Bronchial epithelial cell (primary cell): ENCODE measurements around the gene VSTM5. TPM values are rescaled to one million over a fixed set of nuclear protein-coding genes. Genes with fewer than 3 reads are reported as not detected.

ENCODE experiments used
- DNase-seq: peaks from one replicate; pipeline ENCODE4 v3.0.0-alpha.2; 2010; ENCODE audit warnings: low read depth
- FAIRE-seq: peaks from 2 replicates; lab custom pipeline; 2011; peaks lifted over from hg19 to GRCh38; lab: Jason Lieb, UNC
- H3K27me3 ChIP-seq: 2 replicates; pipeline ENCODE4 v1.5.1; 2011; ENCODE audit warnings: low read length; ENCODE audit not compliant: control insufficient read depth, insufficient read depth
- H3K36me3 ChIP-seq: 2 replicates; pipeline ENCODE4 v1.5.1; 2011; ENCODE audit warnings: low read length; ENCODE audit not compliant: control insufficient read depth, insufficient read depth
- H3K4me3 ChIP-seq: 2 replicates; pipeline ENCODE4 v1.5.1; 2011; ENCODE audit warnings: mild to moderate bottlenecking, low read depth, low read length, control low read depth
- CTCF ChIP-seq: IDR thresholded peaks from 2 replicates; pipeline ENCODE4 v1.5.1; 2011; ENCODE audit warnings: mild to moderate bottlenecking, moderate library complexity, low read length, control low read depth, inconsistent platforms; ENCODE audit not compliant: insufficient read depth, severe bottlenecking
- total RNA-seq: library from RNA; depleted of rRNA; stranded (reverse); fragments of >200 nt; gene quantifications from 2 replicates; pipeline ENCODE4 v1.2.1, GENCODE V29; 2014

Gene VSTM5
- total RNA-seq, 1 donor from 2014 or later: 0.79 TPM

GRCh38 chr11:93773045-93773477, 77.4 kb downstream of the VSTM5 start:
- Histone ChIP-seq H3K36me3 (no peaks in the 10 kb centered on the region), H3K4me3 (no peak overlapping the region), H3K27me3 (no peaks in the 10 kb centered on the region)
- DNase-seq (no peak), FAIRE-seq (no peak)
- no peak for TF ChIP-seq CTCF

GRCh38 chr11:93772123-93772522, 78.3 kb downstream of the VSTM5 start:
- Histone ChIP-seq H3K36me3 (no peaks in the 10 kb centered on the region), H3K27me3 (no peaks in the 10 kb centered on the region), H3K4me3 (no peak overlapping the region)
- FAIRE-seq: no peak
- DNase-seq: no peak
- no peak for TF ChIP-seq CTCF

DNA sequence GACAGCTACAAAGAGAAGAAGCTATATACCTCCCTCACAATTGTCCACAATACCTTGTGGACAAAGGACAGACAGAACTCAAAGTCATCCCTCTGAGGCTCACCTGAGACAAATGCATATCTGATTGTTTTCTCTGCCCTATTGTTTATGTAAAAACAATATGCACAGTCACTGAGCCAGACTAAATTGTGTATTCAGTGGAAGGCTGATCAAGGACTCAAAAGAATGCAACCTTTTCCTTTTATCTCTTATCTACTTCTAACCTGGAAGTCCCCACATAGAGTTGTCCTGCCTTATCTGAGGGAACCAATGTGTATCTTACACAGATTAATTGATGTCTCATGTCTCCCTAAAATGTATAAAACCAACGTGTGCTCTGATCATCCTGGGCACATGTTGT, 80.3 kb downstream of the VSTM5 start:
- TF ChIP-seq CTCF: no peak
- no peaks in the 10 kb centered on the region for H3K27me3 ChIP-seq
- no peak for DNase-seq
- no peaks in the 10 kb centered on the region for H3K36me3 ChIP-seq
- no peak overlapping the region for H3K4me3 ChIP-seq
- no peak for FAIRE-seq

Other genes with a start within 250 kb of the VSTM5 start
- gene CEP295, start 188.9 kb downstream of the VSTM5 start, total RNA-seq: 6.1 and 7.6 TPM in 2 replicates
- 139 and 160 TPM in 2 replicates for gene TAF1D, start 109.1 kb downstream of the VSTM5 start, total RNA-seq
- 19.7 and 23.6 TPM in 2 replicates for gene C11orf54, start 108.9 kb downstream of the VSTM5 start, total RNA-seq
- 20.4 and 23.7 TPM in 2 replicates for gene MED17, start 66.3 kb downstream of the VSTM5 start, total RNA-seq
- gene HEPHL1, start 170.7 kb upstream of the VSTM5 start, total RNA-seq: 0.26 and 0.51 TPM in 2 replicates